Endothelial cell of hepatic sinusoid (primary cell): ENCODE measurements around the gene PCDHGB5.
"Not testable (repeated sequence)": the region's sequence is repeated elsewhere in the genome, so short reads cannot be mapped to it uniquely, and the experiment has no call there.

ENCODE experiments used
- in situ Hi-C: cut with HindIII; loops from 2 replicates; pipeline ENCODE4 v1.10.0; 2017; ENCODE audit warnings: low sequenced_read_pairs

Gene PCDHGB5

GRCh38 chr5:141409598-141410306 is 12.0 kb downstream of the PCDHGB5 start:
- in situ Hi-C loops, result loop anchor here (5.0 kb wide), 1 partner anchor 33 kb away; no protein-coding TSS in a partner anchor

- in situ Hi-C loops, result no loop called here
Measured at GRCh38 chr5:141411575-141411974, 13.8 kb downstream of the PCDHGB5 start.

GRCh38 chr5:141412854-141413539 is 15.2 kb downstream of the PCDHGB5 start, which contains the start of gene PCDHGA10:
TSS of gene PCDHGA10 (plus strand) at chr5:141412987. CDS start at chr5:141413176, 189 bp downstream.
- in situ Hi-C loops, result no loop called here

GRCh38 chr5:141413540-141414069 is 15.9 kb downstream of the PCDHGB5 start:
- in situ Hi-C loops, result no loop called here

GRCh38 chr5:141414548-141415274 is 17.0 kb downstream of the PCDHGB5 start:
- in situ Hi-C loops, result not testable (repeated sequence)

- in situ Hi-C loops, result not testable (repeated sequence)
Measured at GRCh38 chr5:141415275-141415618, 17.5 kb downstream of the PCDHGB5 start.

GRCh38 chr5:141417494-141418172 is 19.9 kb downstream of the PCDHGB5 start, which contains the start of gene PCDHGB7:
TSS of gene PCDHGB7 (plus strand) at chr5:141417677. CDS start at chr5:141417860, 183 bp downstream.
- in situ Hi-C loops, result not testable (repeated sequence)

GRCh38 chr5:141419074-141419880 is 21.5 kb downstream of the PCDHGB5 start:
- in situ Hi-C loops, result no loop called here

GRCh38 chr5:141420855-141421488 is 23.2 kb downstream of the PCDHGB5 start, which contains the start of gene PCDHGA11:
TSS of gene PCDHGA11 (plus strand) at chr5:141421051. CDS start at chr5:141421228, 177 bp downstream.
- in situ Hi-C loops, result no loop called here

GRCh38 chr5:141421489-141421855 is 23.7 kb downstream of the PCDHGB5 start:
- in situ Hi-C loops, result no loop called here

GRCh38 chr5:141422742-141423291 is 25.1 kb downstream of the PCDHGB5 start:
- in situ Hi-C loops, result no loop called here

- in situ Hi-C loops, result loop anchor here (5.0 kb wide), 1 partner anchor 91 kb away; the partner anchor contains the start of gene PCDHGA2
Measured at GRCh38 chr5:141427783-141428426, 30.2 kb downstream of the PCDHGB5 start.

- in situ Hi-C loops, result no loop called here
Measured at GRCh38 chr5:141430332-141431113, 32.8 kb downstream of the PCDHGB5 start, which contains the start of gene PCDHGA12. TSS of gene PCDHGA12 (plus strand) at chr5:141430507. CDS start at chr5:141430760, 253 bp downstream.

- in situ Hi-C loops, result no loop called here
Measured at GRCh38 chr5:141431286-141431685, 33.5 kb downstream of the PCDHGB5 start.

- in situ Hi-C loops, result not testable (repeated sequence)
Measured at GRCh38 chr5:141432308-141432707, 34.6 kb downstream of the PCDHGB5 start.

GRCh38 chr5:141432726-141433125 is 35.0 kb downstream of the PCDHGB5 start:
- in situ Hi-C loops, result not testable (repeated sequence)

- in situ Hi-C loops, result no loop called here
Measured at GRCh38 chr5:141434006-141434405, 36.3 kb downstream of the PCDHGB5 start.
